Measurements from ENCODE around the gene CNTNAP3. TPM values are rescaled to one million over a fixed set of nuclear protein-coding genes. Genes with fewer than 3 reads are reported as not detected.

CNTNAP3 gene
- total and polyA plus RNA-seq, 2 of the 8 experiments (the other 6 are each of a cell fraction or from before 2014, with no cell fraction given) = 2.8 to 9.0 TPM

DNA sequence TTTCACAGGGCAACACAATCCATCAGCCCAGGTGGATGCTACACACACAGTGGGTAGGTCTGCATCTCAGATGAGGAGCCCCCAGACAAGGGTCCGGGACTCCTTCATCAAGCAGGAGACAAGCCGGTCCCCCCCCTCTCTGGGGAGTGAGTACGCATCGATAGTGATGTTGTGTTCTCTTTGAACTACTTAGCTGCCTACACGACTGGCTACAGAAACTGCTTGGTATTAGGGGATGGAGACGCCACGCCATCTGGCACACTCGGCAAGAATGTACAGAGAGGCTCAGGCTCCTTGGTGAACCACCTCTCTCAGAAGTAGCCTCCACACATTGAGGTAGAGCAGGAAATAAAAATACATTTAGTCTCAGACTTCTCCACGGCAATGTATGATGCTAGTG lies 179.8 kb downstream of the CNTNAP3 start (continued):
- TF ChIP-seq, protein P1, sequence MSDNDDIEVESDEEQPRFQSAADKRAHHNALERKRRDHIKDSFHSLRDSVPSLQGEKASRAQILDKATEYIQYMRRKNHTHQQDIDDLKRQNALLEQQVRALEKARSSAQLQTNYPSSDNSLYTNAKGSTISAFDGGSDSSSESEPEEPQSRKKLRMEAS (IDR thresholded peaks at IDR 0.05) = no peak
- no peak for TF ChIP-seq CHD2 (IDR thresholded peaks at IDR 0.05; ENCODE audit: low read length)
- no peak for TF ChIP-seq RBBP5 (IDR thresholded peaks at IDR 0.05; ENCODE audit: borderline replicate concordance, low read depth, low read length)

Data from H1 (cell line).